Jurkat, Clone E6-1 (cell line): ENCODE results near the gene SCARB1.

Source experiments
- DNase-seq: peaks from one replicate; pipeline ENCODE4 v3.0.0-alpha.2; 2011; ENCODE audit warnings: low read depth, low spot score
- H3K4me3 ChIP-seq: 2 replicates; pipeline ENCODE4 v1.5.1; 2011; ENCODE audit warnings: mild to moderate bottlenecking, low read length, control low read depth, moderate library complexity

The SCARB1 gene

DNA sequence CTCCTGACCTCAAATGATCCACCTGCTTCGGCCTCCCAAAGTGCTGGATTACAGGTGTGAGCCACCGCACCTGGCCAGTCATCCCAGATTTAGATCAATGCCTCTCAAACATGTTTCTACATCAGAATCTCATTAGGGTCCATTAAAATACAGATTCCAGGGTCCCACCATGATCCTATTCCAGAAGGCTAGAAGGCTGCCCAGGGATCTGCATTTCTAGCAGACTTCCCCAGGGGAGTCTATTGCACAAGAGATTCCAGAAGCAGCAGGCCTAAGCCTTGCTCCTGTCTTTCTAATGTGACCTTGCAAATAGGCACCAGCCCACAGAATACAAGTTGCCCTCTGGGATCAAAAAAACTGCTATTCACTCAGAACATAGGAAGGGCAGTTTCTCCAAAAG, 81.5 kb downstream of the SCARB1 start:
- no peak for DNase-seq
- no peak overlapping the region for H3K4me3 ChIP-seq

DNA sequence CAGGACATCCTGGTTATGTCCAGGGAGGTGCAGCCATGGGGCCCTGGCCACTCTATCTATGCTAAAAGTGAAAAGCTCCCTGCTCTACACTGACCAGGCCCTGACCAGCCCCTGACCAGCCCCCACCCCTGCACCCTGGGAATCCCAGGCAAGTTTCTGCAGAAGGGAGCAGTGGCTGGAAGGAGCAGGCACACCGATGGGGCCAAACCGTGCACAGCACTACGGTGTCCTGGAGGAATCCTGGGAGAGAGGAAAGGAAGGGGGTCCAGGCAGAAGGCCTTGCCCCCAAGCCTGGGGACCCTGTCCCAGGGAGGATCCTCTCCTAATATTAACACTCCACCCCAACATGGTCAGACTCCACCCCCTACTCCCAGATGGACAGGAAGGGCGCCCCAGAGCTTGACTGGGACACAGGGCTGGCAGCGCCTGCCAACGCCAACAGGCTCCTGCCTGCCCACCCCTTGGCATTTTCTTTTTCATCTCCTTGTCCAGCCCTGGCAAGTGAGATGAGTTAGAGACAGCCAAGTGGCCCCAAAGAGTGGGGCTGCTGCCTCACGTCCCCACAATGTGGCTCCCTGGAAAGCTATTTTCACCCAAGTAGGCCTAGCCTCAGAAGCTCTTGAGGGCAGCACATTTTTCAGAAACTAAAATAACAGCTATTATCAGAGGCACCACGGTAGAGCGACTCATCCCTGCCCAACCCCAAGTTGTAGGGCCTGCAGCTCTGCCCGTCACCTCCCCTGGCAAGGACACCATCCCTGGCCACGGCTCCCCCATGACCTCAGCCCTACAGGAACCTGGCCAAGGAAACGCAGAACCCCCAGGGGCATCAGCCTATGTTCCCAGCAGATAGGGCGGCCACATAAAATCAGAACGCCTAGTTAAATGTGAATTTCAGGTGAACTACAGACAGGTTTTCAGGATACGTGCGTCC, 82.6 kb downstream of the SCARB1 start:
- H3K4me3 ChIP-seq, result no peak overlapping the region
- DNase-seq, result no peak

DNA sequence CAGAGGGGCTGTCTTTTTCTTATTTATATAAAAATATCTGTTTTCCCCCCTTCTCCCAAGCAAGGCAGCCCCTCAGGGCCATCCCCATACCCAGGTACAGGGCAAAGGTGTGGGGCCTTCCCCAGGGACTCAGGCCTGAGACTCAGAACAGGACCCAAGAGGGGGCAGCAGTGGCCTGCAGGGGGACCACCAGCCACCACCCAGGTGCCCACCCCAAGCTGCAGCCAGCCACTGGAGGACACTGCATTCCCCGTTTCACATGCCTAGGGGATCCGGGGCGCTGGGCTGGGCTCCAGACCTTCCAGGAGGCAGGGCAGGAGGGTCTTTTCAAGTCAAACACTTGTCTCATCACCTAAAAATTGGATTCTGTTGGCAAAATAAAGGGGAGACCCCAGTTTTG, 83.3 kb downstream of the SCARB1 start:
- H3K4me3 ChIP-seq, result no peak overlapping the region
- no peak for DNase-seq

DNA sequence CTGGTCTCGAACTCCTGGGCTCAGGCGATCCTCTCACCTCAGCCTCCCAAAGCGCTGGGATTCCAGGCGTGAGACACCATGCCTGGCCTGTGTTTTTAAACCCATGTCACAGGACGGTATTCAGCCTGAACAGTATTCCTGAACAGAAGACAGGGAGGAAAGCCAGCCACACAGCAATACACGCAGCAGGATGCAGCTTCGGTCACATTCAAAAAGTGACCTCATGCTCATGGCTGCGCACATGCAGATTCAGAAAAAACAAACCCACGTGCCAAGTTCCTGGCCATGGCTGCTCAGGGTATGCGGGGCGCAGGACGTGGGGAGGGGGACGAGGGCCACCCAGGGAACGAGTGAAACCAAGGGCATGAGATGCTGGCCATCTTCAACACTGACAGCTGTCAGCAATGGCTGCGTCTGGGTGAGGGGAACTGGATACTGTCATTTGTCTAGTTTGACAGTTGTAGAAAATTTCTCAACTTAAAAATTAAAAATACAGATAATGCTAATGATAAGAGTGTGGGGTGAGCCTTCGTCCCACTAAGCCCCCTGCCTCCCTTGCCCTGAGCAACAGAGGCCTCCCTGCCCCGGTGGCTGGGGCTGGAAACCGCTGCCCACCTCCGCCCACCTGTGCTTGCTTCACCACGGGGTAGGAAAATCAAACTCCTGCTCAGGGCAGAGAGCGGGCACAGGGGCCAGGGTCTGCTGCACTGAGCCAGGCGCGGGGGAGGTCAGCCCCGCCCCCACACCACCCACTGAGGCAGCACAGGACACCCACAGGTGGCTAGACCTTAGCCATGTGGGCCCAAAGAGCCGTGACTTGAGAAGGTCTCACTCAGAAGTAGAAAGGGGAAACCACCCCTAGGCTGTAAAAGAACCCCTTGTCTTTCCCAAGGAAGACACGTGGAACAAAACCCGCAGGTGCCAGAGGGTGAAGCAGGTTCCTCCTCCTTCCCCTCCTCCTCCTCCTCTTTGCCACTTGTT, 84.2 kb downstream of the SCARB1 start:
- no peak for DNase-seq
- no peak overlapping the region for H3K4me3 ChIP-seq

DNA sequence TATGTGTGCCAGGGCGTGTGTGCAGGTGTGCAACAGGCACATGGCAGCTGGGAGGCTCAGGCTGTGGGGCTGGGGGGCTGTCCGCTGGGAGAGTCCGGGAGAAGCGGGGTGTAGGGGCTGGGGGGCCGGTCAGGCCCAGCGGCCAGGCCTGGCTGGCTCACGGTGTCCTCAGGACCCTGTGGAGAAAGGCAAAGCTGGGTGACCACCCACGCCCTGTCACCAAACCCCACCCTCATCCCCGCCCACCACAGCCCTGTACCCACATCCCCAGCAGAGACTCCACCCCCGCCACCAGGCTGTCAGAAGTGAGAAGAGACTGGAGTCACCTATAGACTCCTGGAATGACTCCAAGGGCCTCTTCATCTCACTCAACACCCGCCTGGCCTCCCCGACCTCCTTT, 85.3 kb downstream of the SCARB1 start:
- H3K4me3 ChIP-seq, result no peak overlapping the region
- no peak for DNase-seq

DNA sequence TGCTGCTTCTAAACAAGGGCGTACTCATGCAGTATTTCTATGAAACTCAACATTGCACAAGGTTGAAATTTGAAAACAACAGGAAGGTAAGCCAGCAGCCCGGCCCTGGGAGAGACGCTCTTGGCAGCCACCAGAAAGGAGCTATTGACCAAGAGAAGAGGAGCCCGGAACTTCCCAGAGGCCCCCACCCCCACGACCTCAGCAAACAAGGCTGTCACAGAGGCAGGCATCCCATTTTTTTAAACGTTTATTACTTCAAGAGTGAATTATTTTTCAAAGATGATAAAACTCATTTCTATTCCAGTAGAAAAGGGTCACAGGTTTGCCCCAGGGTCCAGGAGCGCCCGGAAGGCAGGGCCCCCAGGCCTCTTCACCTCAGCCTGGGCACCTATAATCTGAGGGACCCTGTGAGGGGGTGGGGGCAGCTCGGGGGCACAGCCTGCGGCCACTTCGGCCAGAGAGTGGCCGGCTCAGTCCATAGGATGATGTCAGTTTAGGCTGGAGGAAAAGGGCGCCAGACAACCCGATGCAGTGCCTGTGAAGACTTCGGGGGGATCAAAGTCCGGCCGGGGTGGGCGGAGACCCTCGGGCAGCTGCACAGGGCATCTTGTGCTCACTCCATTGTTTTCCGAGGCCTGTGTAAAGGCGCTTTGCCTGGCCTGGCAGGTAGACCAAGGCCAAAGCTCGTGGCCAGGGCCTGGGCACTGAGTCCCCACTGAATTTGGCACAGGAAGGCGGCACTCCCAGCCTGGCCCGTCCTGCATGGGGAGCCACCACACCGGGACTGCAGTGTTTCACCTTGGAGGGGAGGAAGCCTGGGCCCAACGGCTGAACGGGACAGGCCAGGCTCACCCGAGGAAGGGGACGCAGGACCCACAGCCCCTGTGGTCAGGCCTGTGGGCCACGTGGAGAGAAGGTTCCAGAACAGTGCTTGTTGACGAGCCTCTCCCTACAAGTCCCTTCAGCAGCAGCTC, 86.0 kb downstream of the SCARB1 start:
- no peak overlapping the region for H3K4me3 ChIP-seq
- DNase-seq, result no peak

DNA sequence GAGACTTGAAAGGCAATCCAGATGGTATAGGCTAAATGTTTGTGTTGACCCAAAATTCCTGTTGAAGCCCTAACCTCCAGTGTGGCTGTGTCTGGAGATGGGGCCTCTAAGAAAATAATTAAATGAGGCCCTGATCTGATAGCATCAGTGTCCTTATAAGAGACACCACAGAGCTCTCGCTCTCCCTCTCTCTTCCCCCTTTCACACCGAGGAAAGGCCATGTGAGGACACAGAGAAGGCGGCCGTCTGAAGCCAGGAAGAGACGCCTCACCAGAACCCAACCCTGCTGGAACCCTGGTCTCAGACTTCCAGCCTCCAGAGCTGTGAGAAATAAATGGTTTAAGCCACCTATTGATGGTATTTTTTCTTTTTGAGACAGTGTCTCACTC, 87.5 kb downstream of the SCARB1 start:
- no peak overlapping the region for H3K4me3 ChIP-seq
- DNase-seq, result no peak

DNA sequence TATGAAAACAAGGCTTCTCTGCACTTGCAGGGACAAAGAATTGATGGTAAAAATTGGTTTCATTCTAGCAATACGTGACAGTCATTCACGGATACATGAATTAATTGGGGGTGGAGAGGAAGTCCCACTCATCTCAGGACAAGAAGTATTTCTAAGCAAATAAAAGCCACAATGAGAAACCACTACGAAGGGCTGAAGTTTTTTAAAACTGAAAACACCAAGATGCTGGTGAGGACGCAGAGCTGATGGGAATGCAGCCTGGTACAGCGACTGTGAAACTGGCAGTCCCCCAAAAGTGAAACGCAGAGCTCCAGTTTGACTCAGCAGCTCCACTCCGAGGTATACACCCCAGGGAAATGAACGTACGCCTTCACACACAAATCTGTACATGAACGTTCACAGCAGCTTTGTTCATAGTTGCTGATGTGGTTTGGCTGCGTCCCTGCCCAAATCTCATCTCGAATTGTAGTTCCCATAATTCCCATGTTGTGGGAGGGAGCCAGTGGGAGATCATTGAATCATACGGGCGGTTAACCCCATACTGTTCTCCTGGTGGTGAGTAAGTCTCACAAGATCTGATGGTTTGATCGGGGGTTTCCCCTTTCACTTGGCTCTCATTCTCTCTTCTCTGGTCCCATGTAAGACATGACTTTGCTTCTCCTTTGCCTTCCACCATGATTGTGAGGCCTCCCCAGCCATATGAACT, 89.0 kb downstream of the SCARB1 start:
- H3K4me3 ChIP-seq, result no peak overlapping the region

DNA sequence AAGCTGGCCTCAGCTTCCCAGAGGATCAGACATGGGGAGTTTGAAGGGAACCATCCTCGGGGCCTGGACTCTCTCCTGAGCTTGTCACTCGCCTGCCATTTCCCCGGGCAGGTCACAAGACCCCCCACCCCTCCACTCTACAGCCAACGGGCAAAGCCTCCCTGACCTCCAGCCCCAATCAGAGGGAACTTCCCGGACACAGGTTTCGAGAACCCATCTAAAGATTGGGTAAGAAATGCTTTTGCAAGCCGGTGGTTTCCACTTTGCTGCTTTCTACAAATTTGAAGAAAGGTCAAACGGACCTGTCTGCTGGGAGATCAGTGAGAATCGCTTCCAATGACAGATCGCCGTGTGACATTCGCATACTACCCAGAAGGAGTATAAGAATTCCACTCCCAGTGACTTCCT, 89.6 kb downstream of the SCARB1 start:
- H3K4me3 ChIP-seq, result no peak overlapping the region
- DNase-seq, result no peak

More for the DNA sequence above, 89.0 kb downstream of the SCARB1 start:
- no peak for DNase-seq

DNA sequence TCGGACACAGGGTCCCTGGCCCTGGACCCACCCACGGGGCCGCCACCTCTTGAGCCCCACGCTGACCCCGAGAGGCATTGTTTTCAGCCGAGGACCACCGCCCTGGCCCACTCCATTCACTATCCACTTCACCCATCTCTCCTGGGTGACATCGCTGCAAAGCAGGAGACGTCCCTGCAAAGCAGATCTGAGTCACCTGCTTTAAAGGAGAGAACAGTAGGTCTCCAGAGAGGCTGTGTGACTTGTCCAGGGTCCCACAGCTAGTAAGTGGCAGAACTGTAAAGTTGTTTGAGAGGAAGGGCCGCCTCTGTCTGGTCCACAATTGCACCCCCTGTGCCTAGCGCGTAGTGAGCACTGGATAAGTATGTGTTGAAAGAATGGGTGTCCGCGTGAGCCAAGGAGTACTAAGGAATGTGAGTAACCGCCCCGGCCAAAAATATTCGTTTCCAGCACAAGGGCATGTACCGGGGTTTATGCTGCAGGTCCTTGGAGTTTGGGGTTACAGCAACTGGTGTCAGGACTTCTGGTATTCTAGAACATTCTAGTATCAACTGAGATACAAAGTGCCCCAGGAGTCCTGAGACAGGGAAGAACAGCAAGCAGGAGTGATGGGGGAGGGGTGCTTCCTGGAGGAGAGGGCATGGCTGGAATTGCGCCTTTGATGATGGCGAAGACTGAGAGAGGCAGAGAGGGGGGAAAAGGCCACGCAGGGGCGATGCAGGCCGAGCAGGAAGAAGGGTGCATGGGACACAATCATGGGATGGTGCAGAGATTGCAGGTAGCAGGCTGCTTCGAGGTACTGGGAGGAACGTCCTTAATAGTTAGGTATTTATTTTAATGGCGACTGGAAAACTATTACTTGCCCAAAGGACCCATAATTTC, 91.1 kb downstream of the SCARB1 start:
- no peak overlapping the region for H3K4me3 ChIP-seq

DNA sequence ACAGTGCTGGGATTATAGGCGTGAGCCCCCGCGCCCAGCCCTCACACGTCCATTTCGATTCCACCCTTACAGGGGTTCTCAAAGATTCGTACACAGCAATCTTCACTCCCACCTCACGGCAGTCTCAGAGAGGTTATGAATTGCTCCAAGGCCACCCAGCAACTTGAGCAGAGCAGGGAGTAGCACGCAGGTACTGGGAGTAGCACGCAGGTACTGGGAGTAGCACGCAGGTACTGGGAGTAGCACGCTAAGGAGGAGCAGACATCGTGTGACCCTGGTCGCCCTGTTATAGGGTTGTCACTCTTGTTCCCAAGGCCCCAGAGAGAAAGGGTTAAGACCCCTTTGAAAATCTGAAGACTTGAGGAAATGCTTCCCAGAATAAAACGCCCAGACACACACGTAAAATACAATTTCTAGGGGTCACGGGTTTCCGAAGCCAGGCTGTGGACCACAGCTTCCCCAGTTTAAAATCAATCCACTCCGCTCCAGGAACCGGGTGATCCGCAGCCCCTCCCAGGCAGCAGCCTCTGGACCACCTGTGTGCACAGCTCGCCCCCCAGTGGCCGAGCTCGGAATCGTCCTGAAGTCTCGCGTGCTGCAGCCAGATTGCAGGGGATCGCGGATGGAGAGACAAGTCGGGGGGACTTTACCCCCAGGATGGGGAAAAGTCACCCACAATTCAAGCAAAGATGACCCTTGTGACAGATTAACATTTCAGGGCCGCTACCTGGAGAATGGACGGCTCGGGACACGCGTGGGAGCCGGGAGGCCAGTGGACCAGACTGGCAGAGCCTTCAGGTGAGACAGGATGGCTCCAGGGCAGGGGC, 92.0 kb downstream of the SCARB1 start:
- no peak overlapping the region for H3K4me3 ChIP-seq
- peak; percentile 56 for DNase-seq

More for the DNA sequence above, 91.1 kb downstream of the SCARB1 start:
- DNase-seq, result no peak

DNA sequence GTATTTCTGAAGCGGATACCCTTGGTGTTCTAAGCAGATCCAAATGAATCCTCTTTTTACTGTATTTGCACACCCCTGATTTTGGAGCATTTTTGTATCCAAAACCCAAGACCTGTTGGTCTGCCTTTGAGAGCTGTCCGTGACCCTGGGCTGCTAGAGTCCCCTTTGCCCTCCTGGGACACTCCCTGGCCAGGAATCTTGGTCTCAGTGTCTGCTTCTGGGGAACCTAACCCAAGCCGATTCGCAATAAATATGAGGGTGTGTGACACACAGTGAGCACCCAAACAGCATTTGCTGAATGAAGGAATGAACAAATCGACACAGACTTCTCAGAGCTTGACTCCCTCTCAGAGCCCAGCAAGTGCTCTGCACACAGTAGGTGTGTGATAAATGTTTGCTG, 92.9 kb downstream of the SCARB1 start:
- no peak overlapping the region for H3K4me3 ChIP-seq

DNA sequence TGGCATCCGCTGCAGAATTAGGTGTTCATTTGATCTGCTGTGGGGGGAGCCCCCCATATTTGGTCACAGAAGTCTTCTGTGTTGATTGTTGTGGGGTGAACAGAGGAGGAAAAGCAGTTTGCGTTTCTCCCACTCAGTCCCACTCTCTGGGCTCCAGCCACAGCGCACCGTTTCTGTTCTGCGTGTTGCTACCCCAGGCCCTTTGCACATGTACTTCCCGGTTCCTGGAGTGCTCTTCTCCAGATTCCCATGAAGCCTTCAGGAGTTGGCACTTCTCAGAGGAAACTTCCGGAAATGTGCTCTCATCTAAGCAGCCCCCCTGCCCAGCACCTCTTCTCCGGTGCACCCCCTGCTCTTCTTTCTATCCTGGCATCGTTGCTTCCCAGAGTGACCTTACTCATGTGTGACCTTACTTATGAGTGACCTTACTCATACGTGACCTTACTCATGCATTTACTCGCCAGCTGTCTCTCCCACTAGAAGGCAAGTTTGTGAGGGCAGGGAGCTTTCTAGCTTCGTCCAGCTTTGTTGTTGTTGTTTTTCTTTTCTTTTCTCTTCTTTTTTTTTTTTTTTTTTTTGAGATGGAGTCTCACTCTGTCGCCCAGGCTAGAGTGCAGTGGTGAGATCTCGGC, 93.7 kb downstream of the SCARB1 start:
- no peak for DNase-seq
- H3K4me3 ChIP-seq, result no peak overlapping the region

More for the DNA sequence above, 92.9 kb downstream of the SCARB1 start:
- no peak for DNase-seq

DNA sequence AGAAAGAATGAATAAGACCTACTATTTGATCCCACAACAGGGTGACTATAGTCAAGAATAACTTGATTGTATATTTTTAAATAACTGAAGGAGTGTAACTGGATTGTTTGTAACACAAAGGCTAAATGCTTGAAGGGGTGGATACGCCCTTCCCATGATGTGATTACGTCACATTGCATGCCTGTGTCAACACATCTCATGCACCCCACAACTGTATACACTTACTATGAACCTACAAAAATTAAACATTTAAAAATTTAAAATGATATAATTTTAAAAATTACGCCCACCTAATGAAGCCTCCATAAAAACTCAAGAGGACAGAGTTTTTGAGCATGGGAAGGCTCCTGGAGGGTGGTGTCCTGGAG, 94.5 kb downstream of the SCARB1 start:
- no peak for DNase-seq

DNA sequence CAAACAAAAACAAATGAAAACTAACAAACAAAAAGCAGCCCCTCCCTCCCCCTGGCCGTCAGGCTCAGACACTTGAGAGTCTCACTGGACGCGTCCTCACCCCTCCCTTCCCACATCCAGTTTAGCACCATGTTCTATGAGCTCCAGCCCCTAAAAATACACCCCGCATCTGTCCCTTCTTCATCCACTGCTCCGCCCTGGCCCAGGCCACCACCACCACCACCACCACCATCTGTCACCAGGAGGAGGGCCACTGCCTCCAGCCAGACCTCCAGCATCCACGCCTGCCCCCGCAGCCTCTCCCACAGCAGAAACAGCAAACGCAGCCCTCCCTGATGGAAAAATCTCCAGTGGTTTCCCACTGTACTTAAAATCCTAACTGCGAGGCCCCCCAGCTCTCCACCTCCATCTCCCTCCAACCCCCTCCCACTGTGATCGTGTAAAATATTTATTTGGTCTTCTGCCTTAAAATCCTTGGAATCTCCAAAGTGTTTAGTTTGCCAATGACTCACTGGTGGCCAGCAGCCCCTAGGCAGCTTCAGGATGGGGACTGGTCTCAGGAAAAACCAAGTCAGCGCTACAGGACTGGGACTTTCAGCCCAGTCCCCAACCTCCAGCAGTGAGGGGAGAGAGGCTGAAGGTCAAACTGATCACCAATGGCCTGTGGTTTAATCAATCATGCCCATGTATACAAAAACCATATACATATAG, 95.1 kb downstream of the SCARB1 start:
- DNase-seq, result no peak
- H3K4me3 ChIP-seq, result no peak overlapping the region

More for the DNA sequence above, 94.5 kb downstream of the SCARB1 start:
- H3K4me3 ChIP-seq, result no peak overlapping the region
